Stimulated activated CD8-positive, alpha-beta memory T cell treated with anti-CD3 and anti-CD28 coated beads, Interleukin-15, amount 100 ng/mL, for 24 hours (primary cell): ENCODE measurements around the gene APOBEC3C.
"Not testable (repeated sequence)": the region's sequence is repeated elsewhere in the genome, so short reads cannot be mapped to it uniquely, and the experiment has no call there.

ENCODE experiments used
- DNase-seq: peaks from one replicate; pipeline ENCODE4 v3.0.0-alpha.2; 2020; ENCODE audit warnings: low read depth

The APOBEC3C gene

GRCh38 chr22:39063904-39064303 is 49.8 kb downstream of the APOBEC3C start:
- DNase-seq = not testable (repeated sequence)

GRCh38 chr22:39066442-39067276 is 52.6 kb downstream of the APOBEC3C start:
- DNase-seq = not testable (repeated sequence)

- DNase-seq = no peak
Measured at GRCh38 chr22:39068033-39068785, 54.2 kb downstream of the APOBEC3C start.
